ENCODE measurements around the gene CD6.

Gene CD6

DNA sequence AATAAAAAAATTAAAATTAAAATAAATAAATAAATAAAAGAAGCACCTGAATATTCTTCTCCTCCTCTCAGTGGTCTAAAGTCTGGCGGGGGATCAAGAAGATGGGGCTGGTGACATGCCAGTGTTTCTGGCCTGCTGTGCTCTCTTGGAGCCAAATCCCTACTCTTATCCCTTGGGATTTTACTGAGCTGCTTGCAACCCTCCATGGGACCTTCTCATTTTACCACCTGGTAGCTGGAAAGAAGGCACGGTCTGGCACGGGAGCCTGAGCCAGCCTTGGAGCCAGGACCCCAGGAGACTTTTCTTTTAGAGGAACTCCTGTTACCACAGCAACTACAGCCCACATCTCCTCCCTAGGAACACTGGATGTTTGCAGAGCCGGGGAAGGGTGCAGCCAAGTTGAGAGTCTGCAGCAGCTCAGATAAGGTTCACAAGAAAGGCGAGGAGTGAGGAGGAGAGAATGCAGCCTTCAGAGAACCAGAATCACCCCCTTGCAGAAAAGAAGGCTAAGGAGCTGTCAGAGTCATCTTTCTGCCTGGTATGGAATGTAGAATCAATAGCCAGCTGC is 21.4 kb downstream of the CD6 start:
- Histone ChIP-seq H3K9me3 (ENCODE audit: control insufficient read depth in 1 of 2, low read length in 2 of 2) (no peaks in the 10 kb centered on the region), H3K4me3 (ENCODE audit: low read depth in 1 of 2, low read length in 2 of 2) (no peak overlapping the region), H3K4me1 (ENCODE audit: control insufficient read depth in 1 of 2, insufficient read depth in 2 of 2, low read length in 2 of 2) (peaks cover 22 to 26% of the 10 kb centered on the region in 2 donors), H3K27me3 (ENCODE audit: control insufficient read depth in 1 of 2, insufficient read depth in 2 of 2, low read length in 2 of 2) (no peaks in the 10 kb centered on the region), H3K36me3 (ENCODE audit: control insufficient read depth in 1 of 2, insufficient read depth in 2 of 2, low read length in 2 of 2) (no peaks in the 10 kb centered on the region), H3K9ac (ENCODE audit: low read depth in 1 of 2, low read length in 2 of 2) (no peak overlapping the region), H3K27ac (ENCODE audit: low read depth, low read length) (no peak overlapping the region)

DNA sequence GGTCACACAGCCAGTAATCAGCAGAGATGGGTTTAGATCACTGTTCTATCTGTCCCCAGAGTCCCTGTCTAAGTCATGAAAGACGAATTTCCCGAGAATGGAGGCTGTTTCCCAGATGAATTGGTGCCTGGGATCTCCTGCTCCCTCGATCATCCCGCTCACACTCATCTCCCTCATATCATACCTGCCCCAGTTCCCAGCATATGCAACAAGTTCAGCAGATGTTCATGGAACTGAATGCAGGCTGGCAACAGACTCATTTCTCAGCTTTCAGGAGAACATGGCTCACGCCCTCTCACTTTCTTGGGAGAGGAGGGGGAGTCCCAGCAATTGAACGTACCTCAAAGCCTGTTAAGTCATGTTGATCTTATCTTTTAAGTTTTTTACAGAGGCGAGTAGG is 22.1 kb downstream of the CD6 start:
- no peaks in the 10 kb centered on the region for H3K27me3 ChIP-seq (ENCODE audit: control insufficient read depth in 1 of 2, insufficient read depth in 2 of 2, low read length in 2 of 2)
- no peak overlapping the region for H3K4me3 ChIP-seq (ENCODE audit: low read depth in 1 of 2, low read length in 2 of 2)
- H3K4me1 ChIP-seq (ENCODE audit: control insufficient read depth in 1 of 2, insufficient read depth in 2 of 2, low read length in 2 of 2) = peaks cover 22 to 26% of the 10 kb centered on the region in 2 donors
- no peaks in the 10 kb centered on the region for H3K36me3 ChIP-seq (ENCODE audit: control insufficient read depth in 1 of 2, insufficient read depth in 2 of 2, low read length in 2 of 2)
- H3K9me3 ChIP-seq (ENCODE audit: control insufficient read depth in 1 of 2, low read length in 2 of 2) = no peaks in the 10 kb centered on the region
- no peak overlapping the region for H3K27ac ChIP-seq (ENCODE audit: low read depth, low read length)
- H3K9ac ChIP-seq (ENCODE audit: low read depth in 1 of 2, low read length in 2 of 2) = no peak overlapping the region

DNA sequence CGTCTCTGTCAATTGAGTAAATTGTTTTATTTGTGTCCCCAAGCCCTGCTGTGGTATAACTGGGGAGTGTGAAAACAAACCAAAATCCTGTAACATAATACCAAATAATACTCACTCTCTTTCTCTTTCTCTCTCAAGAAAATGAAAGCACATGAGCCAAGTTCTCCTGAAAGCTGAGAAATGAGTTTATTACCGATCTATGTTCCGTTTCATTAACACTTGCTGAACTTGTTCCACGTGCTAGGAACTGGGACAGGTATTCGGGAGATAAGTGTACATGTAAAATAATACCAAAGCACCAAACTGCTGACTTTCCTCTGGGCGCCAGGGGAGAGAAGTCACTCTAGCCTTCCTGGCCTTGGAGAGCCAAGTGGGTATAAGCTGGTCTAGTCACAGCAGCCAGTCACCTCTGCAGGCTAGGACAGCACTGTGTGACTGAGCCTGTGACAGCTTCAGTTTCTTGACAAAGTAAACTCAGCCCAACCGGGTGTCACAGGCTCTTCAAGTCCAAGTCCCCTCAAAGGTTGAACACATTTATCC is 23.1 kb downstream of the CD6 start:
- no peak overlapping the region for H3K27ac ChIP-seq (ENCODE audit: low read depth, low read length)
- H3K4me1 ChIP-seq (ENCODE audit: control insufficient read depth in 1 of 2, insufficient read depth in 2 of 2, low read length in 2 of 2) = peaks cover 22 to 26% of the 10 kb centered on the region in 2 donors
- H3K36me3 ChIP-seq (ENCODE audit: control insufficient read depth in 1 of 2, insufficient read depth in 2 of 2, low read length in 2 of 2) = no peaks in the 10 kb centered on the region
- H3K27me3 ChIP-seq (ENCODE audit: control insufficient read depth in 1 of 2, insufficient read depth in 2 of 2, low read length in 2 of 2) = no peaks in the 10 kb centered on the region
- H3K9me3 ChIP-seq (ENCODE audit: control insufficient read depth in 1 of 2, low read length in 2 of 2) = no peaks in the 10 kb centered on the region
- H3K4me3 ChIP-seq (ENCODE audit: low read depth in 1 of 2, low read length in 2 of 2) = no peak overlapping the region
- no peak overlapping the region for H3K9ac ChIP-seq (ENCODE audit: low read depth in 1 of 2, low read length in 2 of 2)

DNA sequence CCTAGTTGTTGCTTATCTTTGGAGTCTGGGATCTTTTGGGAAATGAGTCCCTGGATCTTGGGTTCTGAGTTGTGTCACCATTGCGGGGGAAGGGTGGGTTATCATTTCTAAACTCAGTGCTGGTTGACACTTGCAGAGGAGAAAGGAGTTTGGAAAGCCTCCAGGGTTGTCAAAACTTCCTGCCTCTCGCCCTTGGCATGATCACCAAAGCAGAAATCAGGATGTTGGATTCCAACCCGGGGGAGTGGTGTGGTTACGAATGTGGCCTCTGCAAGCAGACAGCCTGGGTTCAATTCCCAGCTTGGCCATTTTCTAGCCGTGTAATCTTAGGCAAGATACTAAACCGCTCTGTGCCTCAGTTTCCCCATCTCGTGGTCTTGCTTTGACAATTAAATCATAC is 24.3 kb downstream of the CD6 start:
- no peaks in the 10 kb centered on the region for H3K36me3 ChIP-seq (ENCODE audit: control insufficient read depth in 1 of 2, insufficient read depth in 2 of 2, low read length in 2 of 2)
- H3K4me3 ChIP-seq (ENCODE audit: low read depth in 1 of 2, low read length in 2 of 2) = peak overlapping the region in 1 of 2 donors; percentile 1
- no peaks in the 10 kb centered on the region for H3K9me3 ChIP-seq (ENCODE audit: control insufficient read depth in 1 of 2, low read length in 2 of 2)
- no peak overlapping the region for H3K9ac ChIP-seq (ENCODE audit: low read depth in 1 of 2, low read length in 2 of 2)
- H3K27me3 ChIP-seq (ENCODE audit: control insufficient read depth in 1 of 2, insufficient read depth in 2 of 2, low read length in 2 of 2) = no peaks in the 10 kb centered on the region
- peaks cover 22 to 26% of the 10 kb centered on the region in 2 donors for H3K4me1 ChIP-seq (ENCODE audit: control insufficient read depth in 1 of 2, insufficient read depth in 2 of 2, low read length in 2 of 2)
- no peak overlapping the region for H3K27ac ChIP-seq (ENCODE audit: low read depth, low read length)

DNA sequence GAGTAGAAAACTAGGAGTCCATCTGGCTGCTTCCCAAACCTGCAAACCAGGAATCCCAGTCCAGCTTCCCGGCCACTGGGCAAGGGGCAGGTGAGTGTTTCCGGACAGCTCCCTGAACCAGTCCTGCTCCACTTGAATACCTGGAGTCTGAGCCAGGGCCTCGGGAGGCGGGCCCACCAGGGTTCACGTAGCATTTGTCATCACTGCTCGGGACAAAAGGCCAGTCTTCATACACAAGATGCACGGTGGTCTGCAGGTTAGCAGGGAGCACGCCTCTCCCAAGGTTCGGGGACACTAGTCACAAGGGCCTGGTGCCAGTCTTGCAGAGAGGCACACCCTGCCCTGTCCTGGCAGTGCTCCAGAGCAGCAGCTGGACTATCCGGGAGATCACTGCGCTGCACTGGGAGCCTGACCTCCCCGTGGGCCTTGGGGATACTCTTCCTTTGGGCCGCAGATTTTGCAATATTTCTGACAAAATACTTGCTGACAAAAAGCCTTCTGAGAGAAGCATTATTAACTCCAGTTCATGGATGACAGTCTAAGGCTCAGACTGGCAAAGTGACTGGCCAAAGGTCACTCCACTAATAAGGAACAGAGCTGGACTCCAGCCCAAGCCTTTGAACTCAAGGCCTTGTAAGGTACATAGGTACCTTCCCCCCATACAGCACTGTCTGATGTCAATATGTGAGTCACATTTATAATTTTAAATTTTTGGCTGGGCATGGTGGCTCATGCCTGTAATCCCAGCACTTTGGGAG is 25.1 kb downstream of the CD6 start:
- Histone ChIP-seq H3K9ac (ENCODE audit: low read depth in 1 of 2, low read length in 2 of 2) (no peak overlapping the region), H3K4me3 (ENCODE audit: low read depth in 1 of 2, low read length in 2 of 2) (peak overlapping the region in 1 of 2 donors; percentile 31), H3K27ac (ENCODE audit: low read depth, low read length) (no peak overlapping the region), H3K27me3 (ENCODE audit: control insufficient read depth in 1 of 2, insufficient read depth in 2 of 2, low read length in 2 of 2) (no peaks in the 10 kb centered on the region), H3K9me3 (ENCODE audit: control insufficient read depth in 1 of 2, low read length in 2 of 2) (no peaks in the 10 kb centered on the region), H3K4me1 (ENCODE audit: control insufficient read depth in 1 of 2, insufficient read depth in 2 of 2, low read length in 2 of 2) (peaks cover 22 to 26% of the 10 kb centered on the region in 2 donors), H3K36me3 (ENCODE audit: control insufficient read depth in 1 of 2, insufficient read depth in 2 of 2, low read length in 2 of 2) (no peaks in the 10 kb centered on the region)

DNA sequence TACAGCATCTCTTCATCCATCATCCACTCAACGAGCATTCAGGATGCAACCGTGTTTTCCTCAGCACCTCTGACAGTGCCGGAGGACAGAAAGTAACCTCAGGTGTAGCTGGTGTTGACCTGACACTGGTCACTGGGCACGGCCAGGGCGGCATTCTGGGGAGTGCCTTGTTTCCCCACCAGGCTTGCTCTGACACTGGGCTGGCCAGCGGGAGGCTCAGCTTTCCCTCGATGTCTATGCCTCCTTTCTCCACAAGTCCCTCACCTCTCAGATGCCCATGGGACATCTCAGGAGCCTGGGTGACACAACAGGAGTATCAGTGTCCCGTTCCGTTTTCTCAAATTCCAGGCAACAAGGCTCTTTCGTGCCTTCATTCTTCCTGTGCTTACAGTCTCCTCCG is 28.9 kb downstream of the CD6 start:
- no peak overlapping the region for H3K27ac ChIP-seq (ENCODE audit: low read depth, low read length)
- no peaks in the 10 kb centered on the region for H3K9me3 ChIP-seq (ENCODE audit: control insufficient read depth in 1 of 2, low read length in 2 of 2)
- H3K9ac ChIP-seq (ENCODE audit: low read depth in 1 of 2, low read length in 2 of 2) = no peak overlapping the region
- no peaks in the 10 kb centered on the region for H3K27me3 ChIP-seq (ENCODE audit: control insufficient read depth in 1 of 2, insufficient read depth in 2 of 2, low read length in 2 of 2)
- H3K4me3 ChIP-seq (ENCODE audit: low read depth in 1 of 2, low read length in 2 of 2) = no peak overlapping the region
- no peaks in the 10 kb centered on the region for H3K36me3 ChIP-seq (ENCODE audit: control insufficient read depth in 1 of 2, insufficient read depth in 2 of 2, low read length in 2 of 2)
- peaks cover 18 to 23% of the 10 kb centered on the region in 2 donors for H3K4me1 ChIP-seq (ENCODE audit: control insufficient read depth in 1 of 2, insufficient read depth in 2 of 2, low read length in 2 of 2)

DNA sequence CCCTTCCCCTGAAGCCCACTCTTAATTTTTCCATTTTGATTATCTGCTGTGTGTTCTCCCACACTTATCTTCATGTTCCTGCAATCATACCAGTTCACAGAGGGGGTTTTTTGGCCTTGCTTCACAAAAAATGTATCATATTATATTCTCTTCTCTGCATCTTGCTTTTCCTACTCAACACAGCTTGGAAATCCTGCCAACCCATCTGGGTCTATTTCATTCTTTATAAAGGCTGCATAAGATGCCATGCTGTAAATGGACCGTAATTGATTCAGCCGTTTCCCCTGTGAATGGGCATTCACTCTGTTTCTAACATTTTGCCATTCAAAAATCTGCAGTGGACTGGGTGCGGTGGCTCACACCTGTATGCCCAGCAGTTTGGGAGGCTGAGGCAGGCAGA is 30.5 kb downstream of the CD6 start:
- no peaks in the 10 kb centered on the region for H3K9me3 ChIP-seq (ENCODE audit: control insufficient read depth in 1 of 2, low read length in 2 of 2)
- H3K4me3 ChIP-seq (ENCODE audit: low read depth in 1 of 2, low read length in 2 of 2) = no peak overlapping the region
- peaks cover 5 to 10% of the 10 kb centered on the region in 2 donors for H3K4me1 ChIP-seq (ENCODE audit: control insufficient read depth in 1 of 2, insufficient read depth in 2 of 2, low read length in 2 of 2)
- H3K36me3 ChIP-seq (ENCODE audit: control insufficient read depth in 1 of 2, insufficient read depth in 2 of 2, low read length in 2 of 2) = no peaks in the 10 kb centered on the region
- no peak overlapping the region for H3K27ac ChIP-seq (ENCODE audit: low read depth, low read length)
- H3K27me3 ChIP-seq (ENCODE audit: control insufficient read depth in 1 of 2, insufficient read depth in 2 of 2, low read length in 2 of 2) = peaks cover 0 to 4% of the 10 kb centered on the region in 2 donors
- H3K9ac ChIP-seq (ENCODE audit: low read depth in 1 of 2, low read length in 2 of 2) = no peak overlapping the region

DNA sequence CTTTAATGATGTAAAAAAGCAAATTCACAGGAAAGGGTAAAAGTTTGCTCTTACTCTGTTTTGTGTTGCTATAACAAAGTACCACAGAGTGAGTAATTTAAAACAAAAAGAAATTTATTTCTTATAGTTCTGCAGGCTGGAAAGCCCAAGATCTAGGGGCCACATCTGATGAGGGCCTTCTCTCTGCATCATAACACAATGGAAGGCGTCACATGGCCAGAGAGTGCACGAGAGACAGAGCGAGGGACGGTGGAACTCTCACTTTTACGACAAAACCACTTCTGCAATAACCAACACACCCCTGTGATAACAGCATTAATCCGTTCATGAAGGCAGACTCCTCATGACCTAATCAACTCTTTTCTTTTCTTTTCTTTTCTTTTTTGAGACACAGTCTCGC is 31.1 kb downstream of the CD6 start:
- no peaks in the 10 kb centered on the region for H3K9me3 ChIP-seq (ENCODE audit: control insufficient read depth in 1 of 2, low read length in 2 of 2)
- no peak overlapping the region for H3K27ac ChIP-seq (ENCODE audit: low read depth, low read length)
- H3K27me3 ChIP-seq (ENCODE audit: control insufficient read depth in 1 of 2, insufficient read depth in 2 of 2, low read length in 2 of 2) = peaks cover 0 to 8% of the 10 kb centered on the region in 2 donors
- H3K4me3 ChIP-seq (ENCODE audit: low read depth in 1 of 2, low read length in 2 of 2) = no peak overlapping the region
- no peaks in the 10 kb centered on the region for H3K36me3 ChIP-seq (ENCODE audit: control insufficient read depth in 1 of 2, insufficient read depth in 2 of 2, low read length in 2 of 2)
- H3K9ac ChIP-seq (ENCODE audit: low read depth in 1 of 2, low read length in 2 of 2) = no peak overlapping the region
- peaks cover 7 to 13% of the 10 kb centered on the region in 2 donors for H3K4me1 ChIP-seq (ENCODE audit: control insufficient read depth in 1 of 2, insufficient read depth in 2 of 2, low read length in 2 of 2)

DNA sequence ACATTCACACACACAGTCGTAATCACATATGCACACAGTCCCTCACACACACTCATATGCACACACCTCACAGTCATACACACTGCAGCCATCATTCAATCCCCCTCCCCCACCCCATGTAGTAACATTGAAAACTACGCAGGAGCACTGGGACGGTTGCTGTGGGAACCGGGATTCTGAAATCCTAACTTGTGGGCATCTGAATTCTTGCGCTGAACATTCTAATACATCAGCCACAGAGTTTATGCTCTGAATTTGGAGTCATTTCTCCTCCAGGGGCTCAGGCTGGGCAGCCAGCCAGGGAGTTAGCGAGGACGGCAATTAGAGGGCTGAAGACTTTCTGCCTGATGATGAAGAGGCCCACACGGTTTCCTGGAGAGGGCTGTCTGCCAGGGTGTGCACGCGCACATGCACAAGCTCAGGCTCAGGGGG is 32.7 kb downstream of the CD6 start:
- no peak overlapping the region for H3K27ac ChIP-seq (ENCODE audit: low read depth, low read length)

DNA sequence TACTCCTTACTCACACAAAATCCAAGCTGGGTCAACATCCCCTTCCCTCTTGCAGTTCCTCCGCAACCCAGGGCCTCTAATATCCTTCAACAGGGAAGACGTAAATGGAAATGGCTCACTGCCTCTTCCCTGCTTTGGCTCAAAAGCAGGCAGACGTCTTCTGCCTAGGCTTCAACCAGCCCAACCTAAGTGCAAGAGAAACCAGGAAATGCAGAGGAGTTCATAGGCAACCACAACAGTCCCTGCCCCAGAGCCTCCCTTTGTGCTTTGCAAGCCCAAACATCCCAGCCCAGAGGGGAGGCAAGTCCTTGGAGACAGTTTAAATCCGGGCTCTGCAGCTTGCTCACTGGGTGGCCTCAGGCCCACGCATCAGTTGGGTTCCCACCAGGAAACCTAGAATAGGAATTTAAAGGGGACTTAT is 33.3 kb downstream of the CD6 start:
- H3K4me3 ChIP-seq (ENCODE audit: low read depth in 1 of 2, low read length in 2 of 2) = no peak overlapping the region
- H3K36me3 ChIP-seq (ENCODE audit: control insufficient read depth in 1 of 2, insufficient read depth in 2 of 2, low read length in 2 of 2) = no peaks in the 10 kb centered on the region
- H3K27ac ChIP-seq (ENCODE audit: low read depth, low read length) = no peak overlapping the region
- peaks cover 7 to 11% of the 10 kb centered on the region in 2 donors for H3K27me3 ChIP-seq (ENCODE audit: control insufficient read depth in 1 of 2, insufficient read depth in 2 of 2, low read length in 2 of 2)
- H3K4me1 ChIP-seq (ENCODE audit: control insufficient read depth in 1 of 2, insufficient read depth in 2 of 2, low read length in 2 of 2) = peaks cover 13 to 14% of the 10 kb centered on the region in 2 donors
- no peaks in the 10 kb centered on the region for H3K9me3 ChIP-seq (ENCODE audit: control insufficient read depth in 1 of 2, low read length in 2 of 2)
- no peak overlapping the region for H3K9ac ChIP-seq (ENCODE audit: low read depth in 1 of 2, low read length in 2 of 2)

More for the DNA sequence above, 32.7 kb downstream of the CD6 start:
- H3K9ac ChIP-seq (ENCODE audit: low read depth in 1 of 2, low read length in 2 of 2) = no peak overlapping the region
- peaks cover 7 to 11% of the 10 kb centered on the region in 2 donors for H3K27me3 ChIP-seq (ENCODE audit: control insufficient read depth in 1 of 2, insufficient read depth in 2 of 2, low read length in 2 of 2)
- H3K9me3 ChIP-seq (ENCODE audit: control insufficient read depth in 1 of 2, low read length in 2 of 2) = no peaks in the 10 kb centered on the region
- H3K4me1 ChIP-seq (ENCODE audit: control insufficient read depth in 1 of 2, insufficient read depth in 2 of 2, low read length in 2 of 2) = peaks cover 13 to 14% of the 10 kb centered on the region in 2 donors
- no peaks in the 10 kb centered on the region for H3K36me3 ChIP-seq (ENCODE audit: control insufficient read depth in 1 of 2, insufficient read depth in 2 of 2, low read length in 2 of 2)
- H3K4me3 ChIP-seq (ENCODE audit: low read depth in 1 of 2, low read length in 2 of 2) = no peak overlapping the region

Data from duodenal mucosa (tissue), 2 donors.